Measurements from ENCODE around the gene ATP2C1. TPM values are rescaled to one million over a fixed set of nuclear protein-coding genes. Genes with fewer than 3 reads are reported as not detected.

Gene ATP2C1
- total and polyA plus RNA-seq, 2 donors (not counting 3 experiments of a cell fraction or from before 2014, with no cell fraction given), result 50.1 to 73.3 TPM

GRCh38 chr3:130991126-130991525 is 97.2 kb downstream of the ATP2C1 start:
- dilution Hi-C loops (cut with MboI; ENCODE audit: extremely low pct_ligation_motif_present, low sequenced_read_pairs) (no loop called here), intact Hi-C loops (cut with micrococcal nuclease) (no loop called here)
- Histone ChIP-seq H3K36me3 (ENCODE audit: control insufficient read depth in 2 of 2, extremely low read depth in 1 of 2, insufficient read depth in 2 of 2, low read length in 2 of 2) (peaks cover 4 to 8% of the 10 kb centered on the region in 2 experiments), H2AFZ (ENCODE audit: low read depth, low read length) (no peak overlapping the region), H3K9me1 (replicated peaks; ENCODE audit: control insufficient read depth, extremely low read depth, insufficient read depth, low read length) (no peaks in the 10 kb centered on the region), H3K4me1 (ENCODE audit: control insufficient read depth, extremely low read depth, insufficient read depth, low read length) (no peaks in the 10 kb centered on the region), H3K9ac (replicated peaks; ENCODE audit: extremely low read depth, insufficient read depth, low read length) (no peak overlapping the region), H4K20me1 (replicated peaks; ENCODE audit: control insufficient read depth, extremely low read depth, insufficient read depth, low read length) (no peaks in the 10 kb centered on the region), H3K27me3 (ENCODE audit: control insufficient read depth in 2 of 2, insufficient read depth in 2 of 2, low read length in 2 of 2) (no peaks in the 10 kb centered on the region), H3K9me3 (replicated peaks; ENCODE audit: control insufficient read depth, insufficient read depth, low read length) (no peaks in the 10 kb centered on the region), H3K79me2 (ENCODE audit: control insufficient read depth, insufficient read depth, low read length) (no peaks in the 10 kb centered on the region), H3K4me3 (replicated peaks in 1 of 3; ENCODE audit: insufficient read depth in 1 of 3, low read depth in 1 of 3, low read length in 3 of 3) (no peak overlapping the region), H3K4me2 (ENCODE audit: insufficient read depth, low read length) (no peak overlapping the region), H3K27ac (ENCODE audit: insufficient read depth, low read depth, low read length) (no peak overlapping the region)
- DNase-seq (ENCODE audit: low read depth, low spot score) (no peak), FAIRE-seq (no peak)
- BruUV-seq (replicated peaks), result no TSS peak
- TF ChIP-seq MYC (IDR thresholded peaks at IDR 0.05; ENCODE audit: low read depth, low read length), result no peak
- no peak for TF ChIP-seq POLR2AphosphoS5 (IDR thresholded peaks at IDR 0.05; ENCODE audit: insufficient read depth, low read depth, low read length)
- TF ChIP-seq FOS (IDR thresholded peaks at IDR 0.05; ENCODE audit: borderline replicate concordance, insufficient read depth, low read length), result no peak
- no peak for TF ChIP-seq CTCF (IDR thresholded peaks at IDR 0.05; ENCODE audit: extremely low read depth in 1 of 2, insufficient read depth in 1 of 2, low read depth in 1 of 2, low read length in 2 of 2)
- TF ChIP-seq GATA2 (IDR thresholded peaks at IDR 0.05; ENCODE audit: insufficient read depth, insufficient read length, low read depth, low read length), result no peak
- TF ChIP-seq MAX (IDR thresholded peaks at IDR 0.05; ENCODE audit: insufficient read depth, insufficient read length), result no peak
- TF ChIP-seq POLR2A (IDR thresholded peaks at IDR 0.05; ENCODE audit: low read depth, low read length), result no peak
- ChIA-PET POLR2A (no interaction called here), CTCF (no interaction called here)

All from endothelial cell of umbilical vein (primary cell).